Right lobe of liver (tissue), 6 donors: Measurements from ENCODE around the gene TEX12. TPM values are rescaled to one million over a fixed set of nuclear protein-coding genes. Genes with fewer than 3 reads are reported as not detected.

Experiments
- ATAC-seq, 4 donors: fragments of 200-7000 bp; cut with Tn5 transposase; one replicate each; pipeline ENCODE4 v1.9.1; 2020; ENCODE audit warnings: mild to moderate bottlenecking in 4 of 4, moderate library complexity in 4 of 4
- DNase-seq, 3 donors: peaks; one replicate each; pipeline ENCODE4 v3.0.0-alpha.2; 2020
- H3K27ac ChIP-seq, 3 donors: fragments of 200-600 bp; one replicate each; pipeline ENCODE4 v1.8.0; 2022
- H3K27me3 ChIP-seq, 2 donors: fragments of 200-600 bp; one replicate each; pipeline ENCODE4 v1.8.0; 2022
- H3K36me3 ChIP-seq, 4 donors: fragments of 200-600 bp; sonication (generic) in 1 of 4; one replicate each; pipeline versions ENCODE4 v1.5.1 to v1.8.0; 2017 to 2022; ENCODE audit warnings: control low read depth in 1 of 4
- H3K4me1 ChIP-seq, 4 donors: fragments of 200-600 bp; sonication (generic) in 1 of 4; one replicate each; pipeline versions ENCODE4 v1.5.1 to v1.8.0; 2017 to 2022; ENCODE audit warnings: control low read depth in 1 of 4
- H3K4me3 ChIP-seq, 3 donors: fragments of 200-600 bp; one replicate each; pipeline ENCODE4 v1.8.0; 2022
- H3K9me3 ChIP-seq, 4 donors: fragments of 200-600 bp; sonication (generic) in 1 of 4; one replicate each; pipeline versions ENCODE4 v1.5.1 to v1.8.0; 2017 to 2022; ENCODE audit warnings: control low read depth in 1 of 4
- CTCF ChIP-seq, 4 donors: fragments of 200-600 bp in 3 of 4; fragments of 450-650 bp in 1 of 4; IDR thresholded peaks; one replicate each; pipeline versions ENCODE4 v1.5.1 to v1.8.0; 2016 to 2022; ENCODE audit warnings: antibody characterized with exemption in 4 of 4, mild to moderate bottlenecking in 2 of 4
- POLR2A ChIP-seq: fragments of 450-650 bp; IDR thresholded peaks from one replicate; pipeline ENCODE4 v1.6.1; 2017; ENCODE audit warnings: antibody characterized with exemption, mild to moderate bottlenecking
- WGBS: methylation state at CpG from one replicate; pipeline ENCODE4 v1.1.6; 2018; ENCODE audit warnings: low coverage, low lambda C conversion rate; ENCODE audit not compliant: insufficient coverage; ENCODE audit errors: missing lambda C conversion rate; 5-methylcytosine and 5-hydroxymethylcytosine counted together
- intact Hi-C, 2 donors: fragments of 100-400 bp; cut with DNase I; formaldehyde crosslinking; loops; one replicate each; pipeline versions ENCODE4 v1.11.2 to v1.14.1; 2022
- total RNA-seq, 6 experiments: library from RNA; depleted of rRNA in 2 of 6; stranded (reverse); fragments of >200 nt in 2 of 6; fragmentation: NEBNext Ultra II Directional in 3 of 6; extraction: Animal tissue kit (Norgen Biotek cat#: 25700) in 3 of 6; gene quantifications; one replicate each; pipeline versions ENCODE4 v1.1.0 to v1.2.4, GENCODE V29; 2016 to 2023
- donor health status: DM: no; HTN: yes; CAD: no.
- donor health status: DM: no; HTN: no; CAD: no.
- donor health status: DM: no; HTN: no; CAD: no.
- donor health status: DM: no; HTN: yes; CAD: no.
- donor health status: DM: no; HTN: yes; CAD: no.

TEX12 gene
- total RNA-seq, 6 experiments from 2014 or later = 0.31 TPM; not detected in 5

GRCh38 chr11:112211536-112211935, 44.4 kb downstream of the TEX12 start:
- ATAC-seq (no peak), DNase-seq (no peak)
- 12% methylated on average over 2 of the region's 2 CpGs for WGBS
- no peak for TF ChIP-seq POLR2A
- no peak overlapping the region for H3K4me3 ChIP-seq
- H3K27me3 ChIP-seq = no peaks in the 10 kb centered on the region
- intact Hi-C loops = no loop called here
- H3K36me3 ChIP-seq = peaks cover 0 to 4% (median 0%) of the 10 kb centered on the region in 4 donors
- peak overlapping the region in 2 of 3 donors; percentile 80 to 96 for H3K27ac ChIP-seq
- peaks cover 0 to 69% (median 14%) of the 10 kb centered on the region in 4 donors for H3K4me1 ChIP-seq
- no peaks in the 10 kb centered on the region for H3K9me3 ChIP-seq

- ATAC-seq (no peak), DNase-seq (no peak)
- TF ChIP-seq CTCF (IDR thresholded peaks at IDR 0.05) (no peak), POLR2A (no peak)
- 97% methylated on average over 3 of the region's 3 CpGs for WGBS
- Histone ChIP-seq H3K36me3 (peaks cover 0 to 4% (median 0%) of the 10 kb centered on the region in 4 donors), H3K4me3 (no peak overlapping the region), H3K4me1 (peaks cover 0 to 73% (median 16%) of the 10 kb centered on the region in 4 donors), H3K9me3 (no peaks in the 10 kb centered on the region), H3K27me3 (no peaks in the 10 kb centered on the region), H3K27ac (peak overlapping the region in 2 of 3 donors; percentile 80 to 96)
- intact Hi-C loops = no loop called here
Observed at GRCh38 chr11:112212290-112212689, 45.1 kb downstream of the TEX12 start.

DNA sequence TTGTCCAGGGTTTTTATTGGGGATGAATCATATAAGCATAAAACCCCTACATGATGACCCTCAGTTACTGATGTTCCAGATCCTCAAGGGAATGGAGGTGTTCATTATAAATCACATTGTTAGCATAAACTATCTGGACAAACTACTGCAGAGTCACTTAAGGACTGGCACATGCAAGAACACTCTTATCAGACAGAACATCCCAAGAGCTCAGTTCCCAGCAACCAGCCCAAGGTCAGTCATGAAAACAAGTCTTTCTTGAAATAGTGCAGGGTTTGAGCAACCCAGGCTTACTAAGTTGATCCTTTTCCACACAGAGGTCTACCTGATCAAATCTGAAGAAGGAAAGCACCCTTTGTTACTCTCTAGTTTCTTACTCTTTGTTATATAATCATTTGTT, 45.5 kb downstream of the TEX12 start:
- H3K4me3 ChIP-seq = no peak overlapping the region
- peaks cover 0 to under 1% (median 0%) of the 10 kb centered on the region in 4 donors for H3K36me3 ChIP-seq
- H3K27me3 ChIP-seq = no peaks in the 10 kb centered on the region
- TF ChIP-seq POLR2A (no peak), CTCF (IDR thresholded peaks at IDR 0.05) (no peak)
- ATAC-seq (no peak), DNase-seq (no peak)
- intact Hi-C loops = no loop called here
- H3K9me3 ChIP-seq = no peaks in the 10 kb centered on the region
- peaks cover 0 to 77% (median 18%) of the 10 kb centered on the region in 4 donors for H3K4me1 ChIP-seq
- H3K27ac ChIP-seq = peak overlapping the region in 2 of 3 donors; percentile 80 to 96

- no peak for TF ChIP-seq CTCF (IDR thresholded peaks at IDR 0.05)
- peak; percentile 29 for TF ChIP-seq POLR2A
- Histone ChIP-seq H3K9me3 (no peaks in the 10 kb centered on the region), H3K4me3 (no peak overlapping the region), H3K4me1 (peaks cover 0 to 77% (median 19%) of the 10 kb centered on the region in 4 donors), H3K27ac (peak overlapping the region; percentile 45 to 96 (median 80)), H3K27me3 (no peaks in the 10 kb centered on the region), H3K36me3 (no peaks in the 10 kb centered on the region)
- ATAC-seq (peak; percentile 62 to 77 (median 68)), DNase-seq (peak in 1 of 3 donors; percentile 59)
- 27% methylated on average over 4 of the region's 4 CpGs for WGBS
- intact Hi-C loops = no loop called here
Observed at GRCh38 chr11:112213753-112214152, 46.6 kb downstream of the TEX12 start.

GRCh38 chr11:112215621-112216020, 48.4 kb downstream of the TEX12 start:
- H3K9me3 ChIP-seq = no peaks in the 10 kb centered on the region
- TF ChIP-seq CTCF (IDR thresholded peaks at IDR 0.05) = no peak
- no peak for TF ChIP-seq POLR2A
- intact Hi-C loops = loop anchor here in 1 of 2 donors (5.0 kb wide), 1 partner anchor 67 kb away; no protein-coding TSS in a partner anchor
- H3K4me1 ChIP-seq = peaks cover 0 to 78% (median 24%) of the 10 kb centered on the region in 4 donors
- no peak for ATAC-seq
- H3K4me3 ChIP-seq = no peak overlapping the region
- no peak for DNase-seq
- no peaks in the 10 kb centered on the region for H3K36me3 ChIP-seq
- peak overlapping the region; percentile 45 to 96 (median 80) for H3K27ac ChIP-seq
- WGBS = 72% methylated on average over 6 of the region's 6 CpGs
- no peaks in the 10 kb centered on the region for H3K27me3 ChIP-seq
